HG03439 (cell line): ENCODE data around the gene ZNF132.

Source experiments
- ATAC-seq: cut with Tn5 transposase; IDR thresholded peaks from one replicate; pipeline ENCODE4 v1.9.1; 2021; ENCODE audit warnings: mild to moderate bottlenecking, moderate library complexity; ENCODE audit not compliant: unreplicated experiment

ZNF132 gene

DNA sequence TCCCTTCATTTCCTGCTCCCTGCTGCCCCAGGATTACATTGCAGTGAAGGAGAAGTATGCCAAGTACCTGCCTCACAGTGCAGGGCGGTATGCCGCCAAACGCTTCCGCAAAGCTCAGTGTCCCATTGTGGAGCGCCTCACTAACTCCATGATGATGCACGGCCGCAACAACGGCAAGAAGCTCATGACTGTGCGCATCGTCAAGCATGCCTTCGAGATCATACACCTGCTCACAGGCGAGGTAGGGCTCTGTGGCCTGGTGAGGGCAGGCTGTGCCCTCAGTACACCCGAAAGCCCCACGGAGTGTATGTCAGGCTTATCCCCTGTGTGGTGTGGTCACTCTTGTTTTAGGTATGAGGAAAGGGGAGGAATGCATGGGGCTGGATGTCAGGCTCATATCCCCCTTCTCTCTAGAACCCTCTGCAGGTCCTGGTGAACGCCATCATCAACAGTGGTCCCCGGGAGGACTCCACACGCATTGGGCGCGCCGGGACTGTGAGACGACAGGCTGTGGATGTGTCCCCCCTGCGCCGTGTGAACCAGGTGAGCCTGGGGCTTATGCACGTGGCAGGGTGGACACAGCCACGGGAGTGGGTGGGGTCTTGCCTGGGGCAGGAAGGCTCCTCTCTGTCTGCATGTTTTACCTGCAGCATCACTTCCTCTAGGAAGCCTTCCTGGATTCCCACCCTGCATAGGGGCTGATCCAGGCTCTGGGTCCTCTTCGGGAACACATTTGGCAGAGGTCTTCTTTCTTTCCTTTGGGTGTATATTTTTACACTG is 46.8 kb downstream of the ZNF132 start:
- ATAC-seq, result no peak

DNA sequence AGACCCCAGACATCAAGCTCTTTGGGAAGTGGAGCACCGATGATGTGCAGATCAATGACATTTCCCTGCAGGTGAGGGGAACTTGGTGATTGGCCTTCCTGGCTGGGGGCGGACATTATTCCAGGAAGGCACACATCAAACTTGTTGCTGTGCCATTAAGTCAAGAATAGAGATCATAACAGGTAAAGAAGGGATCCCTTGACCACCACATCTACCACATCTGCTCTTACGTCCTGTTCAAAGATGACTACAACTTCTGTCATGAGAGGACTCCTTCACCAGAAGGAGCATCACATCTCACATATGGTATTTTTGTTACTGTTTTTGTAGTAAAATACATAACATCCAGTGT is 51.8 kb downstream of the ZNF132 start:
- no peak for ATAC-seq

DNA sequence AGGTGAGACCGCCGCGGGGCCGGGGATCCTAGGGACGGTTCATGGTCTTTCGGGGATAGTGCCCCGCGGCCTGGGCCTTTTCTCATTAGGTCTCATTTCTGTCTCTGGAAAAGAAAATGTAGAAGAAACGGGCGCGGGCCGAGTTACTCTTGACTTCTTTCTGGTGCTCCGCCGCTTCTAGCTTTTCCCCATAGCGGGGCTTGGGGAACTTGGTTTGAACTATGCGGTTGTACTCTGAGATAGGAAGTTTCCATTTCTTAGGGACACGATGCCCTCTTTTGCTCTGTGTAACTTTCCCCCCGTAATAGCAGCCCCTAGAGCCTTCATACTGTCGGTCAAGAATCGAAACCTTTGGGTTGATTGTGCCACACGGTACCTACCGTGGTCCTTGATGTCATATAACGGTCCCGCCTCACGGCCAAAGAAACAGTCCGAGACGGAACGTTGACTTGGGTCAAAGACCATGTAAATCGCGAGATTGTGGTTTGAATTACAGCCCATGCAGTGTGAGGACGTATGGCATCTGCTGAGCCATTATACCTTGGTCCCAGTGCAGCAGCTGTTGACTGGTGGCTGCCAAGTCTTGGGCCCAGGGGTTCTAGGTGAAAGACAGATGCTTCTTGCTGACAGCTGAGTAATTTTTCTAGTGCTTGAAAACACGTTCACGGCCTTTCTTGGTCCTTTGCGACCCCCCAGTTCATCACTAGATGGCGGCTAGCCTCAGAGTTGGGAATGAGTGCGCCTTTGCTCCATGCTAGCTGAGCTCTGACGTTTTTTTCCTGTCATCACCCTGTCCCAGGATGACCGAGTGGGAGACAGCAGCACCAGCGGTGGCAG is 52.4 kb downstream of the ZNF132 start:
- no peak for ATAC-seq

- peak; percentile 80 for ATAC-seq
Observed at GRCh38 chr19:58386576-58387337, 53.2 kb downstream of the ZNF132 start, which contains the start of gene RPS5. TSS of gene RPS5 (plus strand) at chr19:58387269. CDS start at chr19:58388138, 869 bp downstream.

GRCh38 chr19:58385891-58386575 is 53.9 kb downstream of the ZNF132 start:
- peak; percentile 3 for ATAC-seq

DNA sequence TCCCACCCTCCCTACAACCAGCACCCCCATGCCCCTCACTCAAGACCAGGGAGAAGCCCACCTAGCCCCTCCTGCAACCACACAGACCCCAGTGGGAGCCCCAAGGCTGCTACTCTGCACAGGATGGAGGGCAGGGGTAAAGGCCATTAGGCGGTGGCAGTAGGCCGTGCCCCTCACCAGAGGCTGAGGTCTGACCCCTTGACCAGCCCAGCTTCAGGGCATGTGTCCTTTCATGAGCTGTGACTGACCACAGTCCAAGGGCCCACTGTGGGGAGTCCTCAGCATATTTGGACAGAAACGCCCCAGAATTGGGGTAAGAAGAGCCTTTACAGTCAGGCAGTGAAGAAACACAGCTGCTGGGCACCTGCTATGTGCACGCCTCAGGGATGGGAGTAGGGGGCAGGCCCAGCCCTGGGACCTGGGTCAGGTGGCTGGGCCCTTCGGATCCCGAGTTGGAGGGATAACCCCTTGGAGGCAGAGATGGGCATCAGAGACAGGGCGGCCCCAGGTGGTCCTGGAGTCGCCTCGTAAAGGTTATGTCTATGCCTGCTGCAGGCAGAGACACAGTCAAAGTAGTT is 54.6 kb downstream of the ZNF132 start:
- no peak for ATAC-seq

DNA sequence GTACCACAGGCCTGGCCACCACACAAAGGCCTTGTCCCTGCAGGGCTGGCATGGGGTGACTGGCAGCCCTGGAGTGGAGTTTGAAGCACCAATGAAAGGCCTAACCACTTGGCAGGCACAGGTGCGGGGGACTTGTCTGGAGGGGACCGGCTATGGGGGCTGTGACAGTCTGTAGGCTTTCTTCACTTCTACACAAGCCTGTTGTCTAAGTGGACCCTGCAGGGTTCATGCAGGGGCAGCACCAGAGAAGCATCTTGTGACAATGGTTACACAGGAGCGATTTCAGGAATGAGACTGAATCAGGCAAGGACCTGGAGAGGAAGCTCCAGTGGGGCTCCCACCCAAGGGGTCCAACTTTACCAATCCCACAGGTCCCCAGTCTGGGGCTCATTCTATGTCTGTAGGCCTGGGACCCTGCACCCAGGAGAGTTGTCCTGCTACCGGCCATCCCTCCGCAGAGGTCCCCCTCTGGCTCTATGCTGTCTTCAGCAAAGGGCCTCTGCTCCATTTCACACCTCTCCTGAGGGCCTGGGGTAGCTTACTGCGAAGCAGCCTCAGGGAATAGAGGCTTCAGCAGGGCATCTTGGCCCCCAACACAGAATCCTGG is 56.9 kb downstream of the ZNF132 start:
- ATAC-seq, result no peak
